Cardiac fibroblast (primary cell): Measurements from ENCODE around the gene FADS3.

Experiments used
- DNase-seq, 2 donors: peaks; one replicate each; pipeline versions ENCODE4 v3.0.0 to v3.0.0-alpha.2; 2010; ENCODE audit warnings: low read depth in 2 of 2
- H3K4me3 ChIP-seq, 2 donors: replicated peaks in 1 of 2; 1 replicate in 1 of 2; 2 replicates in 1 of 2; pipeline ENCODE4 v1.5.1; 2011; ENCODE audit warnings: low read depth in 2 of 2, low read length in 2 of 2, mild to moderate bottlenecking in 2 of 2, moderate library complexity in 1 of 2
- CTCF ChIP-seq: IDR thresholded peaks from one replicate; pipeline ENCODE4 v1.5.1; 2011; ENCODE audit warnings: low read depth, mild to moderate bottlenecking, low read length, inconsistent platforms

FADS3 gene

DNA sequence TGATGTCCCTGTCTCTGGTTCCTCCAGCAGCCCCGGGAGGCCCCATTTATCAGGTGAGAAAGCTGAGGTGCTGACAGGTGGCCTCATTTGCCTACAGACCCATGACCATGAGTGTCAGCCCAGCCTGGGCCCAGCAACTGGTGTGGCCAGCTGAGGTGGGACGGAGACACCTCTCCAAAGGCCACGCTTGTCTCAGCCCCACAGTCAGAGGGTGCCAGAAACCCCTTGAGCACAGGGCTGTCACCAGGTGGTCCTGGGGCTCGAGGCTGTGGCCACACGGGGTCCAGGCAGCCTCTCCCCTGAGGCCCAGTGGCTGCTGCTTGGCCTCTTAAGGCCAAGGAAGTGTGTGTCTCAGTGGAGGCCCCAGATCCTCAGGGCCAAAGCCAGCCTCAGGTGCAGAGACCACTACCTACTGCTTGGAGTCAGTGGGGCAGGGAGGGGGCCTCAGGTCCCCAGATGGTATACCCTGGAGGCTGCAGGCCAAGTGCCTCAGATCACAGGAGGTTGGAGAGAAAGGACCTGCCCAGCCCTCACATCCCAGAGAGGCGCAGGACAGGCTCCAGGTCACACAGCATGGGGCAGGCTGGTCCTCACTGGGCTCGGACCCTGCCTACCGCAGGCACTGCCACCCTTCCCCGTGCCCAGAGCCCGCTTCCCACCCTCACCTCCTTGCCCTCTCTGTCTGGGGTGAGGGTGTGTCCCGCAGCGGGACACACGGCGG is 14.6 kb upstream of the FADS3 start:
- no peak overlapping the region for H3K4me3 ChIP-seq
- DNase-seq: no peak
- no peak for TF ChIP-seq CTCF

- H3K4me3 ChIP-seq: no peak overlapping the region
- TF ChIP-seq CTCF: no peak
- no peak for DNase-seq
Observed at GRCh38 chr11:61905067-61905696, 13.8 kb upstream of the FADS3 start.

GRCh38 chr11:61904539-61905048 is 13.2 kb upstream of the FADS3 start:
- no peak for DNase-seq
- no peak overlapping the region for H3K4me3 ChIP-seq
- TF ChIP-seq CTCF: no peak

DNA sequence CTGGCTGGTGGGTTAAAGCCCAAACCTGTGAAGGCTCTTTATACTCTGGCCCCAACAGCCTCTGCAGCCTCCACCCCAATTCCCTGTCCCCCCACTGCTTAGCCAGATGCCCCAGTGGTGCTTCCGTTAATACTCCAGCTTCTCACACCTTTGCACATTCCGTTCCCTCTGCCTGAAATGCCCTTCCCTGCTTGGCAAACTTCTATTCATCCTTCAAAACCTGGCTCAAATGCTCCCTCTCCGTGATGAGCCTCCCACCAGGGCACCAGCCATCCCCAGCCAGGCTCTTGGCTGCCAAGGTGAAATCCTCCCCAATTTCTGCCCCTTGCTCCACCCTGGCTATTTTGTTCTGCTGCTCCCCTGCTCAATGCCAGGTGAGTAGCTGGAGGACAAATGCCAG is 12.5 kb upstream of the FADS3 start:
- H3K4me3 ChIP-seq: no peak overlapping the region
- TF ChIP-seq CTCF: no peak
- no peak for DNase-seq

DNA sequence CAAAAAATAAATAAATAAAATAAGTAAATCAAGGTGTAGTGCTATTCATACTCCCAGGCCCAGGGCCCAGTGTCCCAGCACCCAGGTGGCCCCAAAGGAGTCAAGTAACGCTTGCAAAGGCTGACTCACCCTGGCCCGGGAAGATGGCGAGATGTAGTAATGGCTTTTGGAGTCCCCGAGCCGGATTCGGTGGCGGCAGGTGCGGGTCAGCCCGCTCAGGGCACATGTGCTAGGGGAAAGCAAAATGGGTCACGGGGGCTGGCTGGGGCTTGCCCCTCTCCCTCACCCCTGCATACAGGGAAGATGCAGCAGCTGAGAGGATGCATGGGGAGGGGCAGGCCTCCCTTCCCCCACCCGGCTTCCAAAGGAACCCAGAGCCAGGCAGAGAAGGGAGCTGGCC is 11.0 kb upstream of the FADS3 start:
- TF ChIP-seq CTCF: no peak
- DNase-seq: no peak
- no peak overlapping the region for H3K4me3 ChIP-seq

GRCh38 chr11:61901397-61901796 is 10.1 kb upstream of the FADS3 start:
- DNase-seq: no peak
- no peak overlapping the region for H3K4me3 ChIP-seq
- no peak for TF ChIP-seq CTCF

- no peak overlapping the region for H3K4me3 ChIP-seq
- DNase-seq: no peak
- no peak for TF ChIP-seq CTCF
Observed at GRCh38 chr11:61900251-61900650, 8.9 kb upstream of the FADS3 start.
